GM06990 (cell line): ENCODE measurements around the gene BCL11B.

Source experiments
- DNase-seq: peaks from one replicate; pipeline ENCODE4 v3.0.0-alpha.2; 2011; ENCODE audit not compliant: insufficient read length; ENCODE audit errors: extremely low read depth
- H3K27me3 ChIP-seq: replicated peaks from 2 replicates; pipeline ENCODE4 v1.6.0; 2011; ENCODE audit warnings: low read length; ENCODE audit not compliant: control insufficient read depth, insufficient read depth
- H3K36me3 ChIP-seq: 2 replicates; pipeline ENCODE4 v1.5.1; 2011; ENCODE audit warnings: low read length; ENCODE audit not compliant: control insufficient read depth, insufficient read depth
- H3K4me3 ChIP-seq: replicated peaks from 2 replicates; pipeline ENCODE4 v1.5.1; 2011; ENCODE audit warnings: low read depth, mild to moderate bottlenecking, control low read depth, low read length
- CTCF ChIP-seq: IDR thresholded peaks from 2 replicates; pipeline ENCODE4 v1.5.1; 2011; ENCODE audit warnings: low read length, control low read depth, mild to moderate bottlenecking, inconsistent platforms; ENCODE audit not compliant: insufficient read depth, poor library complexity, severe bottlenecking

BCL11B gene

GRCh38 chr14:99217066-99217955 is 54.7 kb downstream of the BCL11B start:
- no peak overlapping the region for H3K4me3 ChIP-seq
- no peaks in the 10 kb centered on the region for H3K27me3 ChIP-seq
- TF ChIP-seq CTCF, result no peak
- DNase-seq, result no peak
- no peaks in the 10 kb centered on the region for H3K36me3 ChIP-seq

GRCh38 chr14:99216191-99216590 is 55.8 kb downstream of the BCL11B start:
- Histone ChIP-seq H3K27me3 (no peaks in the 10 kb centered on the region), H3K4me3 (no peak overlapping the region), H3K36me3 (no peaks in the 10 kb centered on the region)
- DNase-seq, result no peak
- TF ChIP-seq CTCF, result no peak

- no peak for DNase-seq
- no peak for TF ChIP-seq CTCF
- H3K4me3 ChIP-seq, result no peak overlapping the region
- no peaks in the 10 kb centered on the region for H3K27me3 ChIP-seq
- no peaks in the 10 kb centered on the region for H3K36me3 ChIP-seq
These were observed 56.7 kb downstream of the BCL11B start for GRCh38 chr14:99215277-99215676.

- H3K36me3 ChIP-seq, result no peaks in the 10 kb centered on the region
- H3K4me3 ChIP-seq, result no peak overlapping the region
- TF ChIP-seq CTCF, result no peak
- no peaks in the 10 kb centered on the region; the same call in 1 of the 2 replicates for H3K27me3 ChIP-seq
- no peak for DNase-seq
These were observed 57.3 kb downstream of the BCL11B start for GRCh38 chr14:99214701-99215100.

- Histone ChIP-seq H3K27me3 (no peaks in the 10 kb centered on the region; the same call in 1 of the 2 replicates), H3K36me3 (no peaks in the 10 kb centered on the region), H3K4me3 (no peak overlapping the region)
- no peak for DNase-seq
- no peak for TF ChIP-seq CTCF
These were observed 58.4 kb downstream of the BCL11B start for GRCh38 chr14:99213527-99213971.

- H3K4me3 ChIP-seq, result no peak overlapping the region
- no peak for TF ChIP-seq CTCF
- H3K36me3 ChIP-seq, result no peaks in the 10 kb centered on the region
These were observed 58.9 kb downstream of the BCL11B start for GRCh38 chr14:99213101-99213500.

More at GRCh38 chr14:99213101-99213500, 58.9 kb downstream of the BCL11B start:
- DNase-seq, result no peak
- H3K27me3 ChIP-seq, result no peaks in the 10 kb centered on the region; the same call in 1 of the 2 replicates
